ENCODE results near the gene PKN3. TPM values are rescaled to one million over a fixed set of nuclear protein-coding genes. Genes with fewer than 3 reads are reported as not detected.

The PKN3 gene
- total and polyA plus RNA-seq, 9 of the 15 experiments (the other 6 are each of a cell fraction or from before 2014, with no cell fraction given) = 0.82 to 49.2 (median 19.7) TPM

- TF ChIP-seq SLC30A9 (CRISPR knock-in tag; IDR thresholded peaks at IDR 0.05) (no peak), MAFK (IDR thresholded peaks at IDR 0.05; ENCODE audit: low read length) (no peak), MAX (CRISPR knock-in tag; IDR thresholded peaks at IDR 0.05) (peak; percentile 59), HDAC1 (IDR thresholded peaks at IDR 0.05) (0 out of 4 replicates have a peak, but pooled peaks of 1 of the 2 experiments have one; percentile 46), THRAP3 (IDR thresholded peaks at IDR 0.05; ENCODE audit: borderline replicate concordance) (no peak), REST (IDR thresholded peaks at IDR 0.05; ENCODE audit: borderline replicate concordance) (peak; percentile 75), REST (CRISPR knock-in tag; IDR thresholded peaks at IDR 0.05; ENCODE audit: low read depth) (no peak), ZBTB43 (CRISPR knock-in tag; IDR thresholded peaks at IDR 0.05) (peak; percentile 63; the same call in 1 of the 2 replicates), ARID2 (IDR thresholded peaks at IDR 0.05) (0 out of 2 replicates have a peak, but pooled peaks have one; percentile 35), SIN3B (IDR thresholded peaks at IDR 0.05; ENCODE audit: low read depth) (peak; percentile 63; the same call in 1 of the 2 replicates), HBP1 (CRISPR knock-in tag; IDR thresholded peaks at IDR 0.05) (no peak), ZFX (CRISPR knock-in tag; IDR thresholded peaks at IDR 0.05) (peak; percentile 82), POLR2G (IDR thresholded peaks at IDR 0.05; ENCODE audit: low read depth, low read length) (peak; percentile 93), SMC3 (conservative IDR thresholded peaks at IDR 0.05; ENCODE audit: insufficient read depth, low read depth, low read length) (peak; percentile 37), HCFC1 (IDR thresholded peaks at IDR 0.05; ENCODE audit: low read depth, low read length) (peak; percentile 42), VEZF1 (CRISPR knock-in tag; IDR thresholded peaks at IDR 0.05) (peak; percentile 72)
Observed at GRCh38 chr9:128702445-128702948, at the start of gene PKN3 (continued).

Data from K562 (cell line).